K562 (cell line): Measurements from ENCODE around the gene HDAC6. TPM values are rescaled to one million over a fixed set of nuclear protein-coding genes. Genes with fewer than 3 reads are reported as not detected.

Source experiments
- ASH1L ChIP-seq: fragments of 450-650 bp; IDR thresholded peaks from 2 replicates; pipeline ENCODE4 v1.6.1; 2018; ENCODE audit warnings: borderline replicate concordance, mild to moderate bottlenecking, low read depth; ENCODE audit not compliant: partially characterized antibody
- CBFA2T3 ChIP-seq: fragments of 450-650 bp; IDR thresholded peaks from 2 replicates; pipeline ENCODE4 v1.6.1; 2017
- FOXJ3 ChIP-seq: sonication (generic); formaldehyde crosslinking; IDR thresholded peaks from 2 replicates; pipeline ENCODE4 v1.4.0; 2020; ENCODE audit warnings: mild to moderate bottlenecking, missing genetic modification reagents
- GATA2 ChIP-seq: sonication (generic); formaldehyde crosslinking; IDR thresholded peaks from 2 replicates; pipeline ENCODE4 v1.4.0; 2020; ENCODE audit warnings: mild to moderate bottlenecking, missing genetic modification reagents
- HEY1 ChIP-seq: fragments of 250-450 bp; sonication (Bioruptor Pico); IDR thresholded peaks from 2 replicates; pipeline ENCODE4 v1.5.0; 2020; ENCODE audit warnings: mild to moderate bottlenecking, moderate library complexity, borderline replicate concordance
- KDM2B ChIP-seq: fragments of 250-450 bp; sonication (Bioruptor Pico); IDR thresholded peaks from 2 replicates; pipeline ENCODE4 v1.8.0; 2021; ENCODE audit warnings: mild to moderate bottlenecking, moderate library complexity
- MEF2A ChIP-seq: IDR thresholded peaks from 2 replicates; pipeline ENCODE4 v1.6.1; 2011; ENCODE audit warnings: low read depth, mild to moderate bottlenecking, low read length, moderate library complexity; ENCODE audit not compliant: control insufficient read depth
- NCOA6 ChIP-seq: fragments of 450-650 bp; IDR thresholded peaks from 2 replicates; pipeline ENCODE4 v1.6.1; 2017; ENCODE audit warnings: mild to moderate bottlenecking
- PCBP1 ChIP-seq: fragments of 200-400 bp; formaldehyde crosslinking; IDR thresholded peaks from 2 replicates; pipeline ENCODE4 v1.6.1; 2018; ENCODE audit warnings: mild to moderate bottlenecking, low read depth, low read length; ENCODE audit not compliant: poor library complexity, severe bottlenecking
- PHF8 ChIP-seq: fragments of 200-600 bp; sonication (generic); IDR thresholded peaks from 2 replicates; pipeline ENCODE4 v1.6.1; 2012; ENCODE audit warnings: mixed run types, mild to moderate bottlenecking, inconsistent platforms, low read length, moderate library complexity, borderline replicate concordance
- POLR3G ChIP-seq: IDR thresholded peaks from 2 replicates; pipeline ENCODE4 v1.6.1; 2011; ENCODE audit not compliant: insufficient read length, insufficient replicate concordance; ENCODE audit errors: extremely low read depth
- SMAD4 ChIP-seq: fragments of 250-450 bp; sonication (Bioruptor Pico); conservative IDR thresholded peaks from 2 replicates; pipeline ENCODE4 v1.8.0; 2021; ENCODE audit warnings: inconsistent platforms, mild to moderate bottlenecking, moderate library complexity
- TOE1 ChIP-seq, 2 experiments: fragments of 450-650 bp in 1 of 2; sonication (generic) in 1 of 2; formaldehyde crosslinking in 1 of 2; IDR thresholded peaks; 2 replicates each; pipeline versions ENCODE4 v1.7.1 to v1.8.0; 2016 to 2022; ENCODE audit warnings: borderline replicate concordance in 2 of 2, mild to moderate bottlenecking in 2 of 2, antibody characterized with exemption in 1 of 2, inconsistent platforms in 1 of 2, low read depth in 1 of 2, missing genetic modification reagents in 1 of 2, moderate library complexity in 1 of 2
- ZHX1 ChIP-seq: fragments of 150-350 bp; conservative IDR thresholded peaks from 2 replicates; pipeline ENCODE4 v1.6.1; 2014; ENCODE audit warnings: low read length
- ZNF133 ChIP-seq: fragments of 250-450 bp; sonication (Bioruptor Pico); IDR thresholded peaks from 2 replicates; pipeline ENCODE4 v1.4.0; 2020; ENCODE audit warnings: mild to moderate bottlenecking
- ZNF24 ChIP-seq: fragments of 450-650 bp; IDR thresholded peaks from 2 replicates; pipeline ENCODE4 v1.6.1; 2016
- ZNF395 ChIP-seq: fragments of 200-800 bp; sonication (Bioruptor generic); IDR thresholded peaks from 2 replicates; pipeline ENCODE4 v1.6.1; 2017; ENCODE audit warnings: missing genetic modification characterization, missing compliant biosample characterization
- ZNF41 ChIP-seq: fragments of 250-450 bp; sonication (Bioruptor Pico); conservative IDR thresholded peaks from 2 replicates; pipeline ENCODE4 v1.4.0; 2020; ENCODE audit warnings: mild to moderate bottlenecking
- polyA plus RNA-seq, 8 experiments: library from polyadenylated mRNA; depleted of rRNA in 4 of 8; stranded (reverse) in 5 of 8; unstranded in 3 of 8; fragments of >200 nt; fragmentation: Nextera tagmentation in 2 of 8; fragmentation: Illumina TruSeq in 1 of 8; extraction: Ambion mirVana in 2 of 8; extraction: Trizol in 1 of 8; gene quantifications; 2 replicates each; pipeline versions ENCODE4 v1.2.1 to v1.2.3, GENCODE V29; 2011 to 2014; ENCODE audit warnings: inconsistent platforms in 1 of 8, missing spikeins in 1 of 8
- total RNA-seq, 7 experiments: library from RNA; depleted of rRNA in 6 of 7; stranded (reverse); fragments of >200 nt in 6 of 7; fragmentation: Illumina TruSeq in 2 of 7; extraction: Trizol in 2 of 7; gene quantifications; 2 replicates each; pipeline versions ENCODE4 v1.2.1 to v1.2.3, GENCODE V29; 2011 to 2021; ENCODE audit warnings: low replicate concordance in 1 of 7
- TF ChIP-seq, protein P1 (sequence below): fragments of 450-650 bp; IDR thresholded peaks from 2 replicates; pipeline ENCODE4 v1.6.1; 2018; ENCODE audit not compliant: partially characterized antibody
- TF ChIP-seq, protein P2 (sequence below): fragments of 250-450 bp; sonication (Bioruptor Pico); IDR thresholded peaks from 2 replicates; pipeline ENCODE4 v1.4.0; 2020

Gene HDAC6
- total and polyA plus RNA-seq, 9 of the 15 experiments (the other 6 are each of a cell fraction or from before 2014, with no cell fraction given): 29.9 to 101 (median 71.2) TPM

DNA sequence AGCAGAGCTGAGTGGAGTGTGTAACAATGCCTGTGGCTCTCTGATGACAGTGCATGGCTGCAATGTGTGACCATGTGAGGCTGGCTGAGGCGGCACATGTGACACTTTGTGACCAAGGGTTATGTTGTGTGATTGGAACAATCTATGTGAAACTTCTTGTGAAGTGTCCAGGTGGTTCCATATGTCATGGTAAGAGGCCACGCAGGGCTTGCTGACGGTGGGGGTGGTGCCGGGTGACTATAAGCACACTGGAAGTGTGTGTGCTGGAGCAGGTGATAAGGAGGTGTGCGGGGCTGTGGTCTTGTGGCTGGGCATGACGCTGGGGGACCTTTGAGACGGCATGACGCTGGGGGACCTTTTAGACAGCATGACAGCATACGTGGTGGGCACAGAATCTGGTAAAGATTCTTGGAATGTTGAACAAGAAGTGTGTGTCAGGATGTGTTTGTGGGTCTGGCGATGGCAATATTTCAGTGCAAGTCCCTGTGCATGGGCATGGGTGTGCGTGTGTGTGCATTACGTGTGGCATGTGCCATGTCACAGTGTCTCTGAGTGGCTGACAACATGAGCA lies 7.4 kb upstream of the HDAC6 start (continued):
- TF ChIP-seq ZHX1: no peak
- no peak; the same call in 1 of the 2 replicates for TF ChIP-seq GATA2 (CRISPR knock-in tag)
- TF ChIP-seq NCOA6: no peak
- no peak for TF ChIP-seq ASH1L
- no peak for TF ChIP-seq POLR3G
- peak; percentile 49 for TF ChIP-seq TOE1 (IDR thresholded peaks at IDR 0.05; ENCODE audit: borderline replicate concordance)
- no peak for TF ChIP-seq TOE1 (CRISPR knock-in tag; IDR thresholded peaks at IDR 0.05; ENCODE audit: borderline replicate concordance, low read depth)
- TF ChIP-seq, protein P1, sequence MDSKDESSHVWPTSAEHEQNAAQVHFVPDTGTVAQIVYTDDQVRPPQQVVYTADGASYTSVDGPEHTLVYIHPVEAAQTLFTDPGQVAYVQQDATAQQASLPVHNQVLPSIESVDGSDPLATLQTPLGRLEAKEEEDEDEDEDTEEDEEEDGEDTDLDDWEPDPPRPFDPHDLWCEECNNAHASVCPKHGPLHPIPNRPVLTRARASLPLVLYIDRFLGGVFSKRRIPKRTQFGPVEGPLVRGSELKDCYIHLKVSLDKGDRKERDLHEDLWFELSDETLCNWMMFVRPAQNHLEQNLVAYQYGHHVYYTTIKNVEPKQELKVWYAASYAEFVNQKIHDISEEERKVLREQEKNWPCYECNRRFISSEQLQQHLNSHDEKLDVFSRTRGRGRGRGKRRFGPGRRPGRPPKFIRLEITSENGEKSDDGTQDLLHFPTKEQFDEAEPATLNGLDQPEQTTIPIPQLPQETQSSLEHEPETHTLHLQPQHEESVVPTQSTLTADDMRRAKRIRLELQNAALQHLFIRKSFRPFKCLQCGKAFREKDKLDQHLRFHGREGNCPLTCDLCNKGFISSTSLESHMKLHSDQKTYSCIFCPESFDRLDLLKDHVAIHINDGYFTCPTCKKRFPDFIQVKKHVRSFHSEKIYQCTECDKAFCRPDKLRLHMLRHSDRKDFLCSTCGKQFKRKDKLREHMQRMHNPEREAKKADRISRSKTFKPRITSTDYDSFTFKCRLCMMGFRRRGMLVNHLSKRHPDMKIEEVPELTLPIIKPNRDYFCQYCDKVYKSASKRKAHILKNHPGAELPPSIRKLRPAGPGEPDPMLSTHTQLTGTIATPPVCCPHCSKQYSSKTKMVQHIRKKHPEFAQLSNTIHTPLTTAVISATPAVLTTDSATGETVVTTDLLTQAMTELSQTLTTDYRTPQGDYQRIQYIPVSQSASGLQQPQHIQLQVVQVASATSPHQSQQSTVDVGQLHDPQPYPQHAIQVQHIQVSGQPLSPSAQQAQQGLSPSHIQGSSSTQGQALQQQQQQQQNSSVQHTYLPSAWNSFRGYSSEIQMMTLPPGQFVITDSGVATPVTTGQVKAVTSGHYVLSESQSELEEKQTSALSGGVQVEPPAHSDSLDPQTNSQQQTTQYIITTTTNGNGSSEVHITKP: no peak
- TF ChIP-seq MEF2A: no peak
- TF ChIP-seq SMAD4 (CRISPR knock-in tag): no peak
- TF ChIP-seq ZNF395 (CRISPR knock-in tag): no peak; the same call in 1 of the 2 replicates
- no peak for TF ChIP-seq PHF8
- TF ChIP-seq HEY1 (CRISPR knock-in tag): no peak
- TF ChIP-seq ZNF24: no peak
- TF ChIP-seq KDM2B: no peak
- no peak for TF ChIP-seq ZNF41 (CRISPR knock-in tag)
- no peak for TF ChIP-seq CBFA2T3
- TF ChIP-seq PCBP1: no peak
- TF ChIP-seq FOXJ3 (CRISPR knock-in tag): no peak
- no peak for TF ChIP-seq ZNF133 (CRISPR knock-in tag)
- TF ChIP-seq, protein P2, sequence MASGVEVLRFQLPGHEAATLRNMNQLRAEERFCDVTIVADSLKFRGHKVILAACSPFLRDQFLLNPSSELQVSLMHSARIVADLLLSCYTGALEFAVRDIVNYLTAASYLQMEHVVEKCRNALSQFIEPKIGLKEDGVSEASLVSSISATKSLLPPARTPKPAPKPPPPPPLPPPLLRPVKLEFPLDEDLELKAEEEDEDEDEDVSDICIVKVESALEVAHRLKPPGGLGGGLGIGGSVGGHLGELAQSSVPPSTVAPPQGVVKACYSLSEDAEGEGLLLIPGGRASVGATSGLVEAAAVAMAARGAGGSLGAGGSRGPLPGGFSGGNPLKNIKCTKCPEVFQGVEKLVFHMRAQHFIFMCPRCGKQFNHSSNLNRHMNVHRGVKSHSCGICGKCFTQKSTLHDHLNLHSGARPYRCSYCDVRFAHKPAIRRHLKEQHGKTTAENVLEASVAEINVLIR: no peak
